ENCODE data around the gene TRIM37. TPM values are rescaled to one million over a fixed set of nuclear protein-coding genes. Genes with fewer than 3 reads are reported as not detected.

Gene TRIM37
- polyA plus RNA-seq, 1 of the 3 experiments (the other 2 are of a cell fraction): 20.5 TPM

GRCh38 chr17:58985971-58986370 is 120.7 kb downstream of the TRIM37 start:
- H4K20me1 ChIP-seq (ENCODE audit: insufficient read depth): no peaks in the 10 kb centered on the region
- no peak overlapping the region for H3K4me2 ChIP-seq
- peaks cover 5 to 9% of the 10 kb centered on the region in 2 experiments for H3K36me3 ChIP-seq (replicated peaks in 1 of 2; ENCODE audit: control insufficient read depth in 1 of 2, insufficient read depth in 2 of 2, low read length in 1 of 2)
- no peak overlapping the region for H3K9ac ChIP-seq
- no peaks in the 10 kb centered on the region for H3K9me2 ChIP-seq
- H3K79me2 ChIP-seq (ENCODE audit: insufficient read depth): no peaks in the 10 kb centered on the region
- 93% methylated on average over 6 of the region's 6 CpGs for WGBS (ENCODE audit: low lambda C conversion rate)
- no peaks in the 10 kb centered on the region for H3K9me3 ChIP-seq
- no peak overlapping the region for H3K27ac ChIP-seq (ENCODE audit: low read depth in 2 of 2, low read length in 1 of 2)
- H2AFZ ChIP-seq (ENCODE audit: low read depth): no peak overlapping the region
- DNase-seq: no peak
- TF ChIP-seq TCF12 (IDR thresholded peaks at IDR 0.05) (no peak), FOXJ3 (CRISPR knock-in tag; IDR thresholded peaks at IDR 0.05) (no peak)
- H3K27me3 ChIP-seq (ENCODE audit: insufficient read depth): no peaks in the 10 kb centered on the region
- H3F3A ChIP-seq (replicated peaks; ENCODE audit: insufficient read depth): no peaks in the 10 kb centered on the region
- ChIA-PET CTCF (interaction anchor here (0.7 to 2.0 kb wide), 3 partner anchors 19 to 473 kb away, joined by 3 to 7 read pairs (median 4); no protein-coding TSS in a partner anchor), POLR2A (no interaction called here)
- H3K4me1 ChIP-seq (ENCODE audit: control insufficient read depth in 1 of 2, insufficient read depth in 2 of 2, low read depth in 1 of 2, low read length in 1 of 2): peaks cover 0 to 6% of the 10 kb centered on the region in 2 experiments; a peak in 2 of 4 replicates
- H3K4me3 ChIP-seq (ENCODE audit: low read depth in 2 of 2, low read length in 1 of 2): no peak overlapping the region

- ChIA-PET CTCF (interaction anchor here (1.6 to 2.0 kb wide), 2 partner anchors 19 to 274 kb away, joined by 4 to 7 read pairs; no protein-coding TSS in a partner anchor), POLR2A (no interaction called here)
- Histone ChIP-seq H3K36me3 (replicated peaks in 1 of 2; ENCODE audit: control insufficient read depth in 1 of 2, insufficient read depth in 2 of 2, low read length in 1 of 2) (peaks cover 5 to 9% of the 10 kb centered on the region in 2 experiments), H3K9ac (no peak overlapping the region), H3K9me2 (no peaks in the 10 kb centered on the region), H3K4me2 (no peak overlapping the region), H3K27ac (ENCODE audit: low read depth in 2 of 2, low read length in 1 of 2) (no peak overlapping the region), H3F3A (replicated peaks; ENCODE audit: insufficient read depth) (no peaks in the 10 kb centered on the region), H2AFZ (ENCODE audit: low read depth) (no peak overlapping the region), H4K20me1 (ENCODE audit: insufficient read depth) (no peaks in the 10 kb centered on the region), H3K4me3 (ENCODE audit: low read depth in 2 of 2, low read length in 1 of 2) (no peak overlapping the region), H3K27me3 (ENCODE audit: insufficient read depth) (no peaks in the 10 kb centered on the region), H3K79me2 (ENCODE audit: insufficient read depth) (no peaks in the 10 kb centered on the region), H3K9me3 (no peaks in the 10 kb centered on the region), H3K4me1 (ENCODE audit: control insufficient read depth in 1 of 2, insufficient read depth in 2 of 2, low read depth in 1 of 2, low read length in 1 of 2) (peaks cover 0 to 6% of the 10 kb centered on the region in 2 experiments; a peak in 2 of 4 replicates)
- 93% methylated on average over 6 of the region's 6 CpGs for WGBS (ENCODE audit: low lambda C conversion rate)
- TF ChIP-seq YY1 (IDR thresholded peaks at IDR 0.05; ENCODE audit: low read depth): no peak
- no peak for TF ChIP-seq GATA2 (CRISPR knock-in tag; IDR thresholded peaks at IDR 0.05)
- no peak for DNase-seq
These were observed 121.3 kb downstream of the TRIM37 start for GRCh38 chr17:58985367-58985766.

- Histone ChIP-seq H3K79me2 (ENCODE audit: insufficient read depth) (no peaks in the 10 kb centered on the region), H3K9me2 (no peaks in the 10 kb centered on the region), H3K27me3 (ENCODE audit: insufficient read depth) (no peaks in the 10 kb centered on the region), H3K4me1 (ENCODE audit: control insufficient read depth in 1 of 2, insufficient read depth in 2 of 2, low read depth in 1 of 2, low read length in 1 of 2) (peaks cover 0 to 6% of the 10 kb centered on the region in 2 experiments; a peak in 2 of 4 replicates), H2AFZ (ENCODE audit: low read depth) (no peak overlapping the region), H3K9ac (no peak overlapping the region), H3F3A (replicated peaks; ENCODE audit: insufficient read depth) (no peaks in the 10 kb centered on the region), H3K4me2 (no peak overlapping the region), H4K20me1 (ENCODE audit: insufficient read depth) (no peaks in the 10 kb centered on the region), H3K4me3 (ENCODE audit: low read depth in 2 of 2, low read length in 1 of 2) (no peak overlapping the region), H3K27ac (ENCODE audit: low read depth in 2 of 2, low read length in 1 of 2) (no peak overlapping the region), H3K9me3 (no peaks in the 10 kb centered on the region), H3K36me3 (replicated peaks in 1 of 2; ENCODE audit: control insufficient read depth in 1 of 2, insufficient read depth in 2 of 2, low read length in 1 of 2) (peaks cover 0 to 10% of the 10 kb centered on the region in 2 experiments)
- TF ChIP-seq ELF1 (IDR thresholded peaks at IDR 0.05) (no peak), FOXM1 (IDR thresholded peaks at IDR 0.05; ENCODE audit: low read depth) (no peak), POLR2AphosphoS5 (IDR thresholded peaks at IDR 0.05; ENCODE audit: low read depth, low read length) (no peak), YY1 (IDR thresholded peaks at IDR 0.05; ENCODE audit: low read depth) (no peak), TEAD4 (IDR thresholded peaks at IDR 0.05; ENCODE audit: borderline replicate concordance, insufficient read depth) (no peak), GATA2 (CRISPR knock-in tag; IDR thresholded peaks at IDR 0.05) (no peak), MAX (IDR thresholded peaks at IDR 0.05; ENCODE audit: low read depth) (no peak), USF2 (IDR thresholded peaks at IDR 0.05; ENCODE audit: borderline replicate concordance, low read depth, low read length) (no peak), EP300 (IDR thresholded peaks at IDR 0.05; ENCODE audit: borderline replicate concordance in 1 of 2, low read depth in 1 of 2, low read length in 1 of 2) (no peak), FOXJ3 (CRISPR knock-in tag; IDR thresholded peaks at IDR 0.05) (no peak), MXI1 (IDR thresholded peaks at IDR 0.05; ENCODE audit: low read depth, low read length) (no peak), ZBTB33 (IDR thresholded peaks at IDR 0.05; ENCODE audit: borderline replicate concordance, low read depth) (no peak), FOSL2 (IDR thresholded peaks at IDR 0.05; ENCODE audit: borderline replicate concordance, low read depth) (no peak), RAD21 (IDR thresholded peaks at IDR 0.05; ENCODE audit: low read length) (no peak), GABPA (IDR thresholded peaks at IDR 0.05; ENCODE audit: low read depth) (no peak), RCOR1 (IDR thresholded peaks at IDR 0.05; ENCODE audit: low read length) (no peak), PBX3 (IDR thresholded peaks at IDR 0.05) (no peak)
- ChIA-PET CTCF (interaction anchor here (0.8 to 1.0 kb wide), 3 partner anchors 21 to 464 kb away, joined by 3 to 6 read pairs (median 3); no protein-coding TSS in a partner anchor), POLR2A (no interaction called here)
- DNase-seq: no peak
- 93% methylated on average over 3 of the region's 3 CpGs for WGBS (ENCODE audit: low lambda C conversion rate)
These were observed 124.1 kb downstream of the TRIM37 start for GRCh38 chr17:58982626-58983025.
